Thoracic aorta (tissue), 2 donors: ENCODE measurements around the gene MAPK6. TPM values are rescaled to one million over a fixed set of nuclear protein-coding genes. Genes with fewer than 3 reads are reported as not detected.

Experiments
- ATAC-seq: fragments of 150-250 bp; one replicate; pipeline ENCODE4 v1.8.0; 2017; ENCODE audit warnings: low read depth; ENCODE audit not compliant: insufficient number of reproducible peaks, low FRiP score
- DNase-seq: peaks from one replicate; pipeline ENCODE4 v3.0.0-alpha.2; 2020; ENCODE audit warnings: low spot score
- H3K27ac ChIP-seq, 2 donors: fragments of 200-600 bp; sonication (generic); 1 replicate in 1 of 2; 2 replicates in 1 of 2; pipeline ENCODE4 v1.5.1; 2016; ENCODE audit warnings: mild to moderate bottlenecking in 2 of 2, moderate library complexity in 2 of 2
- H3K27me3 ChIP-seq: fragments of 200-600 bp; sonication (generic); replicated peaks from 2 replicates; pipeline ENCODE4 v1.6.0; 2016; ENCODE audit warnings: mild to moderate bottlenecking; ENCODE audit not compliant: insufficient read depth
- H3K36me3 ChIP-seq: fragments of 200-600 bp; sonication (generic); one replicate; pipeline ENCODE4 v1.5.1; 2016
- H3K4me1 ChIP-seq, 2 donors: fragments of 200-600 bp; sonication (generic); 1 replicate in 1 of 2; 2 replicates in 1 of 2; pipeline versions ENCODE4 v1.5.1 to v1.6.0; 2016; ENCODE audit warnings: low read depth in 2 of 2, mild to moderate bottlenecking in 1 of 2; ENCODE audit not compliant: control insufficient read depth in 1 of 2
- H3K4me3 ChIP-seq: fragments of 200-600 bp; sonication (generic); 2 replicates; pipeline ENCODE4 v1.5.1; 2016; ENCODE audit warnings: mild to moderate bottlenecking
- H3K9me3 ChIP-seq: fragments of 200-600 bp; sonication (generic); 2 replicates; pipeline ENCODE4 v1.5.1; 2016
- total RNA-seq, 2 donors: library from RNA; depleted of rRNA; stranded (reverse); fragments of >200 nt; gene quantifications; one replicate each; pipeline versions ENCODE4 v1.1.0 to v1.2.3, GENCODE V29; 2016
- TF ChIP-seq, protein P1 (sequence below): fragments of 200-600 bp; sonication (generic); IDR thresholded peaks from one replicate; pipeline ENCODE4 v1.5.1; 2019; ENCODE audit warnings: antibody characterized with exemption

MAPK6 gene
- total RNA-seq, 2 donors from 2014 or later: 11.2 to 24.8 TPM

GRCh38 chr15:52085299-52085698 lies 66.3 kb downstream of the MAPK6 start:
- H3K4me1 ChIP-seq: no peaks in the 10 kb centered on the region
- no peaks in the 10 kb centered on the region for H3K36me3 ChIP-seq
- TF ChIP-seq, protein P1, sequence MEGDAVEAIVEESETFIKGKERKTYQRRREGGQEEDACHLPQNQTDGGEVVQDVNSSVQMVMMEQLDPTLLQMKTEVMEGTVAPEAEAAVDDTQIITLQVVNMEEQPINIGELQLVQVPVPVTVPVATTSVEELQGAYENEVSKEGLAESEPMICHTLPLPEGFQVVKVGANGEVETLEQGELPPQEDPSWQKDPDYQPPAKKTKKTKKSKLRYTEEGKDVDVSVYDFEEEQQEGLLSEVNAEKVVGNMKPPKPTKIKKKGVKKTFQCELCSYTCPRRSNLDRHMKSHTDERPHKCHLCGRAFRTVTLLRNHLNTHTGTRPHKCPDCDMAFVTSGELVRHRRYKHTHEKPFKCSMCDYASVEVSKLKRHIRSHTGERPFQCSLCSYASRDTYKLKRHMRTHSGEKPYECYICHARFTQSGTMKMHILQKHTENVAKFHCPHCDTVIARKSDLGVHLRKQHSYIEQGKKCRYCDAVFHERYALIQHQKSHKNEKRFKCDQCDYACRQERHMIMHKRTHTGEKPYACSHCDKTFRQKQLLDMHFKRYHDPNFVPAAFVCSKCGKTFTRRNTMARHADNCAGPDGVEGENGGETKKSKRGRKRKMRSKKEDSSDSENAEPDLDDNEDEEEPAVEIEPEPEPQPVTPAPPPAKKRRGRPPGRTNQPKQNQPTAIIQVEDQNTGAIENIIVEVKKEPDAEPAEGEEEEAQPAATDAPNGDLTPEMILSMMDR: no peak
- H3K27ac ChIP-seq: no peak overlapping the region
- ATAC-seq: no peak
- H3K4me3 ChIP-seq: no peak overlapping the region
- peaks cover 11% of the 10 kb centered on the region for H3K9me3 ChIP-seq
- no peak for DNase-seq
- H3K27me3 ChIP-seq: no peaks in the 10 kb centered on the region

- TF ChIP-seq, protein P1: no peak
- Histone ChIP-seq H3K4me1 (no peaks in the 10 kb centered on the region), H3K27ac (no peak overlapping the region), H3K27me3 (no peaks in the 10 kb centered on the region), H3K9me3 (peaks cover 12% of the 10 kb centered on the region), H3K36me3 (no peaks in the 10 kb centered on the region), H3K4me3 (no peak overlapping the region)
- no peak for ATAC-seq
- no peak for DNase-seq
These were observed 67.2 kb downstream of the MAPK6 start for GRCh38 chr15:52086011-52086786.

DNA sequence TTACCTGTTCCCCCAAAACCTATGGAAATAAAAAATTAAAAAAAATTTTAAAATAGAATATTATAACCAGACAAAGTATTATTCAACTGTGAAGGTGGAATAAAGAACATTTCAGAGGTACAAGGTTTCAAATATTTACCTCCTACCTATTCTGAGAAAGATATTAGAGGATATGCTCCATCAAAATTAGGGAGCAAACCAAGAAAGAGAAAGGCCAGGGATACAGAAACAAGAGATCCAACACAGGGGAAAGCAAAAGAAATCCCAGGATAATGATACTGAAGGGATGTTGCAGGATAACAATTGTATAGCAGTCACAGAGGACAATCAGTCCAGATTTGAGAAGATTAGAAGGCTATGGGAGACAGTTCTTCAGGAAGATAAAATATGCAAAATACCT lies 71.2 kb downstream of the MAPK6 start:
- ATAC-seq (no peak), DNase-seq (no peak)
- Histone ChIP-seq H3K4me1 (peaks cover 18 to 22% of the 10 kb centered on the region in 2 donors), H3K9me3 (peaks cover 12% of the 10 kb centered on the region), H3K27ac (no peak overlapping the region), H3K4me3 (no peak overlapping the region), H3K36me3 (no peaks in the 10 kb centered on the region), H3K27me3 (no peaks in the 10 kb centered on the region)
- TF ChIP-seq, protein P1: no peak

DNA sequence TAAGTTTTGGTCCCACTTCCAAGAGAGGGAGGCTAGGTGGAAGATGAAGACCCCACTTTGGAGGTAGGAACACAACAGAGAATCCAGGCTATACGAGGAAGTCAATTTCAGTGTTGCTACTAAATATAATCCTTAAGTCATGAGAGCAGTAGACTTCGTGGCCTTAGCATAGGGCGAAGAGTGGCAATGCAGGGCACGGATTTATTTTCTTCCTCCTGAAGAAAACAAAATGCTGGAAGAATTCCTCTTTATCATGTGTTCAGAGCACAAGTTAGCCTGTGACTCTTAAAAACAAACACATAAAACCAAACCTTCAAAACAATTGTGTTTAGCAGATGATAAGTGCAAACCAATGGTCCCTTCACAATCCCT lies 74.1 kb downstream of the MAPK6 start:
- peaks cover 4% of the 10 kb centered on the region for H3K9me3 ChIP-seq
- TF ChIP-seq, protein P1: no peak
- DNase-seq: no peak
- no peaks in the 10 kb centered on the region for H3K27me3 ChIP-seq
- H3K36me3 ChIP-seq: no peaks in the 10 kb centered on the region
- no peak for ATAC-seq
- H3K4me1 ChIP-seq: peaks cover 18 to 22% of the 10 kb centered on the region in 2 donors
- peak overlapping the region; percentile 23 for H3K4me3 ChIP-seq
- peak overlapping the region in 1 of 2 donors; percentile 79 for H3K27ac ChIP-seq

DNA sequence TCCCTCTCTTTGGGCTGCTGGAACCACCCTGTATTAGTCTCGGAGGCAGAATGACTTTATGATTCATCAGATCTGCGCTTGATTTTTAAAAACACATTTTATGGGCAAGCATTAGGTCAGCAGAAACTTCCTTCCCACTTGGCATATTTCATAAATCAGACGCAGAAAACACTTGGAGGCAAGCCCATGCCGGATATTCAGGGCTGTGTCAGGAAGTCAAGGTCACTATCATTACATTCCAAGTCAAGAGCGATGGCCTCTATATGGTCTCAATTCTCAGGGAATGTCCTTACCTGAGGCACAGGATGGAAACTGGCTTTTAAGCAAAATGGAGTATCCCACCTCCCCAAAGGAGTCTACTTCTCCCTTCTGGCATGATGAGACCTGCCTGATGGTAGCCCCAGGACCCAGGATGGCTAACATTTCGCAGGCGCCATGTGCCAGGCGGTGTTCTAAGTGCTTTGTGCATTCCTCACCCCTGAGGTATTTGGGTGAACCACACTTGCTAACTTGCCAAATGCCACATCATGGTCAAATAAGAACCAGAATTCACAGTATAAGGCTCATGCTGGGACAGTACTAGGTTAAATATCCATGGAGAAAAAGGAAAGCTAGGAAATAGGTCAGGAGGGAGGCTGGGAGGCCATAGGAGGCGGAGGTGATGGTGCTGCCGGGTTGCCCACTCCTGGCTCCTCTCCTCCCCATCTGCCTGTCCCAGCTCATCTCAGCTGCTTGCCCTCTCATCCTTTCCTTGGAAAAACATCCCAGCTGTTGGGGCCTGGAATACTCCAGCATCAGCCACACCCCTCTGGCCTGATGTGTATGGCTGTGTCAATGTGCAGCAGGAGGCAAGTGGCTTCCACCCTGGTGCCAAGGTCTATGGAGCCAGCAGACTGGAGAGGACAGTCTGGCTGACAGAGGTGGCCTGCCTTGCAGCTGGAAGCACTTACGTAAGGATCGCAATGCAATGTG lies 74.8 kb downstream of the MAPK6 start:
- no peaks in the 10 kb centered on the region for H3K27me3 ChIP-seq
- no peaks in the 10 kb centered on the region for H3K36me3 ChIP-seq
- peak overlapping the region; percentile 57 to 79 for H3K27ac ChIP-seq
- ATAC-seq: peak; percentile 84
- DNase-seq: peak; percentile 19
- H3K4me1 ChIP-seq: peaks cover 18 to 22% of the 10 kb centered on the region in 2 donors
- peaks cover 4% of the 10 kb centered on the region for H3K9me3 ChIP-seq
- TF ChIP-seq, protein P1: no peak
- H3K4me3 ChIP-seq: peak overlapping the region; percentile 23
